ENCODE data around the gene FDX2. TPM values are rescaled to one million over a fixed set of nuclear protein-coding genes. Genes with fewer than 3 reads are reported as not detected.

FDX2 gene
- total RNA-seq, 6 experiments from 2014 or later = 8.9 to 17.1 (median 10.7) TPM

- 80% methylated on average over 4 of the region's 8 CpGs for WGBS (ENCODE audit: insufficient coverage, low coverage, low lambda C conversion rate, missing lambda C conversion rate)
- Histone ChIP-seq H3K4me3 (no peak overlapping the region), H3K4me1 (peaks cover 0 to 6% (median 2%) of the 10 kb centered on the region in 4 donors), H3K27me3 (no peaks in the 10 kb centered on the region), H3K9me3 (no peaks in the 10 kb centered on the region), H3K36me3 (peaks cover 0 to 85% (median 30%) of the 10 kb centered on the region in 4 donors), H3K27ac (no peak overlapping the region)
- DNase-seq = no peak
- ATAC-seq = peak; percentile 40 to 70 (median 60)
- TF ChIP-seq CTCF (IDR thresholded peaks at IDR 0.05) (no peak), POLR2A (IDR thresholded peaks at IDR 0.05) (no peak)
- intact Hi-C loops (cut with DNase I) = no loop called here
These were observed 9.9 kb upstream of the FDX2 start for GRCh38 chr19:10325732-10326131.

- H3K4me3 ChIP-seq = no peak overlapping the region
- 90% methylated on average over 8 of the region's 19 CpGs for WGBS (ENCODE audit: insufficient coverage, low coverage, low lambda C conversion rate, missing lambda C conversion rate)
These were observed 6.3 kb upstream of the FDX2 start for GRCh38 chr19:10321874-10322835.

GRCh38 chr19:10321417-10321797, 5.6 kb upstream of the FDX2 start:
- Histone ChIP-seq H3K4me3 (no peak overlapping the region), H3K27me3 (no peaks in the 10 kb centered on the region), H3K36me3 (peaks cover 0 to 88% (median 16%) of the 10 kb centered on the region in 4 donors), H3K9me3 (no peaks in the 10 kb centered on the region), H3K4me1 (peaks cover 0 to 6% (median 0%) of the 10 kb centered on the region in 4 donors), H3K27ac (no peak overlapping the region)
- no peak for TF ChIP-seq CTCF (IDR thresholded peaks at IDR 0.05)
- TF ChIP-seq POLR2A (IDR thresholded peaks at IDR 0.05) = no peak
- ATAC-seq (peak in 1 of 4 donors; percentile 3), DNase-seq (no peak)
- intact Hi-C loops (cut with DNase I) = no loop called here
- no CpG with 5 or more reads among the region's 11 CpGs for WGBS (ENCODE audit: insufficient coverage, low coverage, low lambda C conversion rate, missing lambda C conversion rate)

More at GRCh38 chr19:10321874-10322835, 6.3 kb upstream of the FDX2 start:
- TF ChIP-seq CTCF (IDR thresholded peaks at IDR 0.05) (no peak), POLR2A (IDR thresholded peaks at IDR 0.05) (no peak)
- DNase-seq (no peak), ATAC-seq (no peak)
- no peaks in the 10 kb centered on the region for H3K27me3 ChIP-seq
- H3K9me3 ChIP-seq = no peaks in the 10 kb centered on the region
- H3K36me3 ChIP-seq = peaks cover 0 to 87% (median 19%) of the 10 kb centered on the region in 4 donors
- intact Hi-C loops (cut with DNase I) = no loop called here
- no peak overlapping the region for H3K27ac ChIP-seq
- peaks cover 0 to 6% (median 0%) of the 10 kb centered on the region in 4 donors for H3K4me1 ChIP-seq

GRCh38 chr19:10320602-10321416, 5.0 kb upstream of the FDX2 start:
- no peak for TF ChIP-seq POLR2A (IDR thresholded peaks at IDR 0.05)
- TF ChIP-seq CTCF (IDR thresholded peaks at IDR 0.05) = no peak
- intact Hi-C loops (cut with DNase I) = no loop called here
- Histone ChIP-seq H3K4me3 (no peak overlapping the region), H3K27me3 (no peaks in the 10 kb centered on the region), H3K9me3 (no peaks in the 10 kb centered on the region), H3K4me1 (peaks cover 0 to 3% (median 0%) of the 10 kb centered on the region in 4 donors), H3K27ac (no peak overlapping the region), H3K36me3 (peaks cover 0 to 84% (median 14%) of the 10 kb centered on the region in 4 donors)
- 93% methylated on average over 5 of the region's 32 CpGs for WGBS (ENCODE audit: insufficient coverage, low coverage, low lambda C conversion rate, missing lambda C conversion rate)
- ATAC-seq (peak in 1 of 4 donors; percentile 4), DNase-seq (no peak)

Measured in right lobe of liver (tissue), 6 donors.